NCI-H510A (cell line): ENCODE measurements around the gene PRKAR1A.

Experiments used
- DNase-seq: peaks from one replicate; lab custom pipeline; 2025; lab: John Stamatoyannopoulos, UW

PRKAR1A gene

GRCh38 chr17:68600067-68600930 is 88.1 kb downstream of the PRKAR1A start:
- peak; percentile 6 for DNase-seq
